Hepatocyte (in vitro differentiated cells): Measurements from ENCODE around the gene SETD3.

ENCODE experiments used
- EZH2 ChIP-seq: fragments of 200-600 bp; sonication (generic); IDR thresholded peaks from 2 replicates; pipeline ENCODE4 v1.6.1; 2016; ENCODE audit warnings: antibody characterized with exemption, mild to moderate bottlenecking, borderline replicate concordance
- EZH2phosphoT487 ChIP-seq: fragments of 200-600 bp; sonication (generic); IDR thresholded peaks from one replicate; pipeline ENCODE4 v1.6.1; 2018; ENCODE audit warnings: antibody characterized with exemption, mild to moderate bottlenecking, low read depth, moderate library complexity; ENCODE audit not compliant: unreplicated experiment, severe bottlenecking

GRCh38 chr14:99435327-99435726 lies 45.3 kb downstream of the SETD3 start:
- TF ChIP-seq EZH2phosphoT487 = no peak
- TF ChIP-seq EZH2 = no peak
